HepG2 (cell line): Measurements from ENCODE around the gene DPH2. TPM values are rescaled to one million over a fixed set of nuclear protein-coding genes. Genes with fewer than 3 reads are reported as not detected.

Experiments
- ELF4 ChIP-seq: sonication (generic); formaldehyde crosslinking; IDR thresholded peaks from 2 replicates; pipeline ENCODE4 v1.5.0; 2020; ENCODE audit warnings: missing genetic modification reagents, mild to moderate bottlenecking, moderate library complexity, borderline replicate concordance
- HIVEP1 ChIP-seq: sonication (generic); formaldehyde crosslinking; IDR thresholded peaks from 2 replicates; pipeline ENCODE4 v1.4.0; 2020; ENCODE audit warnings: mild to moderate bottlenecking, missing genetic modification reagents
- HMGXB4 ChIP-seq, 2 experiments: sonication (generic) in 1 of 2; formaldehyde crosslinking in 1 of 2; IDR thresholded peaks; 2 replicates each; pipeline versions ENCODE4 v1.4.0 to v1.6.1; 2018 to 2020; ENCODE audit warnings: missing genetic modification reagents in 2 of 2, borderline replicate concordance in 1 of 2, low read depth in 1 of 2, mild to moderate bottlenecking in 1 of 2, missing biosample characterization in 1 of 2
- IKZF4 ChIP-seq: sonication (generic); formaldehyde crosslinking; IDR thresholded peaks from 2 replicates; pipeline ENCODE4 v1.5.1; 2020; ENCODE audit warnings: borderline replicate concordance, mild to moderate bottlenecking, low read depth, missing genetic modification reagents; ENCODE audit errors: not compliant biosample characterization
- ISX ChIP-seq: sonication (generic); formaldehyde crosslinking; conservative IDR thresholded peaks from 2 replicates; pipeline ENCODE4 v1.5.0; 2020; ENCODE audit warnings: missing genetic modification reagents
- KDM2A ChIP-seq: sonication (generic); formaldehyde crosslinking; IDR thresholded peaks from 2 replicates; pipeline ENCODE4 v1.4.0; 2020; ENCODE audit warnings: low read depth, missing genetic modification reagents, borderline replicate concordance
- NFIC ChIP-seq: IDR thresholded peaks from 2 replicates; pipeline ENCODE4 v1.6.1; 2012; ENCODE audit warnings: mild to moderate bottlenecking, low read length, inconsistent platforms
- NFKB2 ChIP-seq: sonication (generic); formaldehyde crosslinking; IDR thresholded peaks from 2 replicates; pipeline ENCODE4 v1.4.0; 2020; ENCODE audit warnings: missing genetic modification reagents, borderline replicate concordance
- PCBP1 ChIP-seq: fragments of 200-400 bp; formaldehyde crosslinking; IDR thresholded peaks from 2 replicates; pipeline ENCODE4 v1.6.1; 2017; ENCODE audit warnings: mild to moderate bottlenecking, low read depth, low read length, borderline replicate concordance
- PHF20 ChIP-seq: sonication (generic); formaldehyde crosslinking; IDR thresholded peaks from 2 replicates; pipeline ENCODE4 v1.5.0; 2020; ENCODE audit warnings: mild to moderate bottlenecking, missing genetic modification reagents
- POGZ ChIP-seq: sonication (generic); formaldehyde crosslinking; IDR thresholded peaks from 2 replicates; pipeline ENCODE4 v1.4.0; 2020; ENCODE audit warnings: mild to moderate bottlenecking, missing genetic modification reagents
- TARDBP ChIP-seq: sonication (generic); formaldehyde crosslinking; IDR thresholded peaks from 2 replicates; pipeline ENCODE4 v1.8.0; 2022; ENCODE audit warnings: mild to moderate bottlenecking, missing genetic modification reagents
- TCF12 ChIP-seq, 2 experiments: fragments of 450-650 bp in 1 of 2; sonication (generic) in 1 of 2; formaldehyde crosslinking in 1 of 2; IDR thresholded peaks; 2 replicates each; pipeline versions ENCODE4 v1.6.1 to v1.8.0; 2017 to 2022; ENCODE audit warnings: antibody characterized with exemption in 1 of 2, mild to moderate bottlenecking in 1 of 2, missing genetic modification reagents in 1 of 2, moderate library complexity in 1 of 2
- THAP11 ChIP-seq: IDR thresholded peaks from 2 replicates; pipeline ENCODE4 v1.6.1; 2016; ENCODE audit warnings: missing biosample characterization, missing genetic modification reagents
- WIZ ChIP-seq: sonication (generic); formaldehyde crosslinking; IDR thresholded peaks from 2 replicates; pipeline ENCODE4 v1.5.1; 2020; ENCODE audit warnings: mild to moderate bottlenecking, missing genetic modification reagents
- ZFAT ChIP-seq: sonication (generic); formaldehyde crosslinking; conservative IDR thresholded peaks from 2 replicates; pipeline ENCODE4 v1.8.1; 2023; ENCODE audit warnings: missing genetic modification reagents, inconsistent platforms
- ZNF20 ChIP-seq: sonication (generic); formaldehyde crosslinking; IDR thresholded peaks from 2 replicates; pipeline ENCODE4 v1.4.0; 2020; ENCODE audit warnings: mild to moderate bottlenecking, moderate library complexity, missing genetic modification reagents
- ZNF235 ChIP-seq: sonication (generic); formaldehyde crosslinking; IDR thresholded peaks from 2 replicates; pipeline ENCODE4 v1.8.1; 2023; ENCODE audit warnings: mild to moderate bottlenecking, missing genetic modification reagents, borderline replicate concordance
- ZNF646 ChIP-seq: sonication (generic); formaldehyde crosslinking; IDR thresholded peaks from 2 replicates; pipeline ENCODE4 v1.9.0; 2021; ENCODE audit warnings: mild to moderate bottlenecking, missing genetic modification reagents
- ZNF678 ChIP-seq: sonication (generic); formaldehyde crosslinking; IDR thresholded peaks from 2 replicates; pipeline ENCODE4 v1.4.0; 2020; ENCODE audit warnings: mild to moderate bottlenecking, missing genetic modification reagents
- ZNF776 ChIP-seq: sonication (generic); formaldehyde crosslinking; IDR thresholded peaks from 2 replicates; pipeline ENCODE4 v1.4.0; 2020; ENCODE audit warnings: mild to moderate bottlenecking, missing genetic modification reagents
- ZSCAN31 ChIP-seq: sonication (generic); formaldehyde crosslinking; IDR thresholded peaks from 2 replicates; pipeline ENCODE4 v1.5.0; 2020; ENCODE audit warnings: low read depth, mild to moderate bottlenecking, missing genetic modification reagents
- polyA plus RNA-seq, 8 experiments: library from polyadenylated mRNA; depleted of rRNA in 3 of 8; stranded (reverse) in 7 of 8; unstranded in 1 of 8; fragments of >200 nt; fragmentation: Illumina TruSeq in 4 of 8; extraction: Trizol in 4 of 8; gene quantifications; 2 replicates each; pipeline versions ENCODE4 v1.2.1 to v1.2.3, GENCODE V29; 2011 to 2016; ENCODE audit warnings: low read depth in 4 of 8, missing spikeins in 1 of 8, mixed read lengths in 1 of 8; ENCODE audit not compliant: insufficient read depth in 1 of 8
- total RNA-seq, 5 experiments: library from RNA; depleted of rRNA; stranded (reverse); fragments of >200 nt; fragmentation: Illumina TruSeq; extraction: Trizol; gene quantifications; 2 replicates each; pipeline ENCODE4 v1.2.3, GENCODE V29; 2016; ENCODE audit warnings: low read depth in 1 of 5

Gene DPH2
- total and polyA plus RNA-seq, 2 of the 13 experiments (the other 11 are each of a cell fraction or from before 2014, with no cell fraction given), result 32.2 to 38.3 TPM

- TF ChIP-seq ISX (no peak), NFIC (no peak), HIVEP1 (CRISPR knock-in tag) (no peak), PCBP1 (no peak), ZSCAN31 (CRISPR knock-in tag) (0 out of 2 replicates have a peak, but pooled peaks have one; percentile 32), ZNF20 (CRISPR knock-in tag) (no peak), POGZ (CRISPR knock-in tag) (no peak), ZNF235 (CRISPR knock-in tag) (no peak), KDM2A (CRISPR knock-in tag) (no peak), ELF4 (CRISPR knock-in tag) (no peak), TARDBP (CRISPR knock-in tag) (no peak), ZFAT (CRISPR knock-in tag) (0 out of 2 replicates have a peak, but pooled peaks have one; percentile 5), TCF12 (IDR thresholded peaks at IDR 0.05) (no peak), TCF12 (CRISPR knock-in tag; IDR thresholded peaks at IDR 0.05) (no peak), ZNF678 (CRISPR knock-in tag) (no peak), PHF20 (CRISPR knock-in tag) (no peak), HMGXB4 (CRISPR knock-in tag; IDR thresholded peaks at IDR 0.05; ENCODE audit: borderline replicate concordance in 1 of 2, low read depth in 1 of 2) (no peak), THAP11 (CRISPR knock-in tag) (no peak; the same call in 1 of the 2 replicates), NFKB2 (CRISPR knock-in tag) (no peak), ZNF776 (CRISPR knock-in tag) (peak; percentile 32; the same call in 1 of the 2 replicates), IKZF4 (CRISPR knock-in tag) (no peak), WIZ (CRISPR knock-in tag) (0 out of 2 replicates have a peak, but pooled peaks have one; percentile 13), ZNF646 (CRISPR knock-in tag) (no peak)
These were observed 33.9 kb upstream of the DPH2 start (continued) for GRCh38 chr1:43935711-43936427.
